GM19025 (cell line): Measurements from ENCODE around the gene FBXO47.
"Not testable (repeated sequence)": the region's sequence is repeated elsewhere in the genome, so short reads cannot be mapped to it uniquely, and the experiment has no call there.

Experiments
- ATAC-seq: cut with Tn5 transposase; IDR thresholded peaks from one replicate; pipeline ENCODE4 v1.9.1; 2021; ENCODE audit warnings: mild to moderate bottlenecking, low read depth, moderate library complexity; ENCODE audit not compliant: unreplicated experiment

Gene FBXO47

GRCh38 chr17:38925263-38925995 is 41.8 kb downstream of the FBXO47 start, which contains the start of gene LASP1NB:
LASP1NB (plus strand) TSS chr17:38925614.
- no peak for ATAC-seq

GRCh38 chr17:38922538-38923297 is 44.5 kb downstream of the FBXO47 start:
- ATAC-seq: no peak

GRCh38 chr17:38921756-38922411 is 45.3 kb downstream of the FBXO47 start:
- ATAC-seq: no peak

- no peak for ATAC-seq
Observed at GRCh38 chr17:38920374-38921291, 46.6 kb downstream of the FBXO47 start.

- no peak for ATAC-seq
Observed at GRCh38 chr17:38919316-38920078, 47.7 kb downstream of the FBXO47 start.

- ATAC-seq: no peak
Observed at GRCh38 chr17:38918916-38919315, 48.3 kb downstream of the FBXO47 start.

- no peak for ATAC-seq
Observed at GRCh38 chr17:38918129-38918913, 48.9 kb downstream of the FBXO47 start.

GRCh38 chr17:38917259-38917658 is 49.9 kb downstream of the FBXO47 start:
- ATAC-seq: no peak

- ATAC-seq: no peak
Observed at GRCh38 chr17:38916771-38917170, 50.4 kb downstream of the FBXO47 start.

GRCh38 chr17:38915639-38915995 is 51.6 kb downstream of the FBXO47 start:
- no peak for ATAC-seq

- ATAC-seq: no peak
Observed at GRCh38 chr17:38914741-38915638, 52.2 kb downstream of the FBXO47 start.

- no peak for ATAC-seq
Observed at GRCh38 chr17:38912221-38912813, 54.9 kb downstream of the FBXO47 start.

- not testable (repeated sequence) for ATAC-seq
Observed at GRCh38 chr17:38911731-38912081, 55.5 kb downstream of the FBXO47 start.

- ATAC-seq: no peak
Observed at GRCh38 chr17:38911081-38911730, 56.0 kb downstream of the FBXO47 start.

GRCh38 chr17:38910325-38910724 is 56.9 kb downstream of the FBXO47 start:
- ATAC-seq: no peak

GRCh38 chr17:38908676-38909181 is 58.5 kb downstream of the FBXO47 start:
- no peak for ATAC-seq
